Pons (tissue), 1 donor: ENCODE data around the gene LRRIQ4.
A peak's percentile ranks its signal among the peaks of the same experiment; 100 is the strongest.

Source experiments
- DNase-seq: peaks from one replicate; pipeline ENCODE4 v3.0.0-alpha.2; 2016; ENCODE audit warnings: low spot score

The LRRIQ4 gene

DNA sequence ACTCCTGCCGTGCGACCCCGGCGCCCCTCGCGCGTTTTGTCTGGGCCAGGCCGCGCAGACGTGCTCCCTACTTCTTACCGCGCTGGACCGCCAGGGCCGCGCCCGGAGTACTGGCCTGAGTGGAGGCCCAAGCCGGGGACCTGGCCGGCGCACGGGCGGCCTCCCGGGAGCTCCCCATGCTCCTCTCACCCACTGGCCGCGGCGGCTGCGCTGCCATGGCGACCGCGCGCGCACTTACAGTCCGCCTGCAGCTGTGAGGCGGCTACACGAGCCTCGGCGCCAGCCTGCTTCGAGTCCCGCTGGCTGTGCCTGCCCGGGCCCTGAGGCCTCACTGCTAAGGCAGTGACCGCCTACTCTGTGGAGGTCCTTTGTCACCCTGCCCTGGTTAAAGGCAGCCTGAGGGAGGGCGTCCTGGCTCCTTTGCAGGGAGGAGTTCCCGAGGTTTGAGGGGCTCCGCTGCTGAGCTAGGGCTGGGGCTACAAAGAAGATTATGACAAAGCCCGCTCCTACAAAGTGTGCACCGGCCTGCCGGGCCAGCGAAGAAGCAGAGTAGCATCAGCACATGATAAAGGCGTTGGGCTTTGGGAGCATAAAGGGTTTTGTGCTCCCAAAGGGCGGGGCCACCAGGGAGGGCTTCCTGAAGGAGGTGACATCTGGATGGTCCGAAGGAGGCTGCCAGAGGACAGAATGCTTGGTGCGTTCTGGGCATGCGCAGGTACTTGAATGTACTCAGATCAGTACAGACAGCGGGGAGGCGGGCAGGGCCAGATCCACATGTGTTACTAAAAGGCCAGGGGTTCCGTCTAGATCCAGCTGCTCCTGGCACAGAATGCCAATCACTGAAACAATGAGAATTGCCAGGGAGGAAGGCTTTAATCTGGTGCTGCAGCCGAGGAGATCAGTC is at the start of gene LRRIQ4, which contains the start of gene LRRC34:
Gene LRRIQ4, plus strand, starts transcription at position 539 of the 904 bp plus-strand sequence. CDS start 9,052 bp downstream, outside the sequence.
Gene LRRC34, minus strand, starts transcription at position 573 of the 904 bp plus-strand sequence. Its CDS starts 356 bp downstream, at position 217.
- DNase-seq: peak; percentile 76

DNA sequence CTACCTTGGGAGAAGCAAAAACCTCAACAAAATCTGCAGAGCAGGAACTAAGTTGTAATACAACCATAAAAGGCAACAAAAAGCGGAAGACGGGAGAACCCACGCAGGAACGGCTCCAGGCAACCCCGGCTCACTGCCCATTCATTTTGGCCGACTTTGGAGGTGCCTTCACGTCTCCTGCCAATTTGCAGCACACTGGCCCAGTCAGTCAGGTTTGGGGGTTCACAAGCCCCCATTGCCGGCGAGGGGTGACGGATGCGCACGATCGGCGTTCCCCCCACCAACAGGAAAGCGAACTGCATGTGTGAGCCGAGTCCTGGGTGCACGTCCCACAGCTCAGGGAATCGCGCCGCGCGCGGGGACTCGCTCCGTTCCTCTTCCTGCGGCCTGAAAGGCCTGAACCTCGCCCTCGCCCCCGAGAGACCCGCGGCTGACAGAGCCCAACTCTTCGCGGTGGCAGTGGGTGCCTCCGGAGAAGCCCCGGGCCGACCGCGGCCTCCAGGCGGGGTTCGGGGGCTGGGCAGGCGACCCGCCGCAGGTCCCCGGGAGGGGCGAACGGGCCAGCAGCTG is 48.3 kb upstream of the LRRIQ4 start:
- peak; percentile 59 for DNase-seq

DNA sequence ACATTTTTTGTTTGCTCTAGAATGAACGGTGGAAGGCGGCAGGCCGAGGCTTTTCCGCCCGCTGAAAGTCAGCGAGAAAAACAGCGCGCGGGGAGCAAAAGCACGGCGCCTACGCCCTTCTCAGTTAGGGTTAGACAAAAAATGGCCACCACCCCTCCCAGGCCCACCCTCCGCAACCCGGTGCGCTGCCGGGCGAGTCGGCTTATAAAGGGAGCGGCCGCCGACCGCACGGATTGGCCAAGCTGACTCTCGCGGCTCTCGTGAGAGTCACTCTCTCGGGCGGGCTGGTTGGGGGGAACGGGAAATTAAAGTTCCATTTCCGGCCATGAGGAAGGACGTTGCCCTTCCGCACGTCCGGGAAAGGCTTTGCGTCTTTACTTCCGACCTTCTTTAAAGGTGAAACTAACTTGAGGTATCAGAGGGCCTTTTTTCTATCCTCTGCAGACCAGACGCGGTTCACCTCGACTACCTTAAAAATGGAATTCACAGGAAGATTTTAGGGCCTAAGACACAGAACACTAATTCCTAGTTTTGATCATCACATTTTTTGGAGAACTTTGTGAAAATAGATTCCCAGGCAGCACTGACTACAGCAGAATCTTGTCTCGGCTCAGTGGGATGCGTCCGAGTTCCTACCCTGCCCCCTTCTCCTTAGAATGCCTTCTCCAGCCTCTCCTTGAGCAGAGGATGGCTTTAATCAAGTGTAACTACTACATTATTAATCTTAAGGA is 47.6 kb upstream of the LRRIQ4 start, which contains the start of gene TERC:
Gene TERC, minus strand, starts transcription at position 179 of the 731 bp plus-strand sequence.
- peak; percentile 87 for DNase-seq

DNA sequence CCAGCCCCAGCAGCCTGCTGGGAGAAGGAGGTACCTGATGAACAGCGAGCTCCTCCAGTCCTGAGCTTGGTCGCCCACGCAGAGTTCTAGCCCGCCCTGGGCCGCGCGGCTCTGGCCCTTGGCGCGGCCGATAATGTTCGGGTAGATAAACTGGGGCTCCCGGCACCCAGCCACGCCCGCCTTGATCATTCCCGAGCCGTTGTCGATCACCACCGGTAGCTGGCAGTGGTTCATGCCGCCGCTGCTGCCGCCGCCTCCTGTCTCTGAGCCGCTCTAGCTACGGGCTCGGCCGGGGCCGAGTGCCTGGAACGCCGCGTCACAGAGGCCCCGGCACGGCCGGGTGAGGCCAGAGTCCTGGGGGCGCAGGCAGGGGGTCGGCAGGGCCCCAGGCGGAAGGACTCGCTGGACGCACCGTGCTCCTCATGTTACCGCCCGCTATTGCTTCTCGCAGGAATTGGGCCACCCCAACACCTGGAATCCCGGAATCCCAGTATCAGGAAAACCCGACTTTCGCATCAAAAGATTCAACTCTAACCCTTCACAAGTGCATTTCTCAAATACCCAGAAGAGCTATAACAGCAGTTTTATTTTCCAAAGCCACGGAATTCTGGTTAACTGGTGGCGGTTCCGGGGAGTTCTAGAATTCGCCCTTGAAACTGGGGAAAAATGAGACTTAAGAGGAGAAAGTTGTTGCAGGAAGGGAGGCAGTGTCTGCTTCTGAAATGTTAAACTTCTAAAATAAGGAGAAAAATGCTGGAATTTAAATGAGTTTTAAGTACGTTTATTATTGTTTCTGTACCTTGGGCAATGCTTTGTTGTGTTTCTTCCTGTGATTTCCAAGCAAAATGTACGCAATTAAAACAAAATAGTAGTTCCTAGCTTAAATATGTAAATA is 43.1 kb upstream of the LRRIQ4 start, which contains the start of gene ACTRT3:
Gene ACTRT3, minus strand, starts transcription at position 275 of the 895 bp plus-strand sequence. Its CDS starts 41 bp downstream, at position 234.
- DNase-seq: peak; percentile 72

DNA sequence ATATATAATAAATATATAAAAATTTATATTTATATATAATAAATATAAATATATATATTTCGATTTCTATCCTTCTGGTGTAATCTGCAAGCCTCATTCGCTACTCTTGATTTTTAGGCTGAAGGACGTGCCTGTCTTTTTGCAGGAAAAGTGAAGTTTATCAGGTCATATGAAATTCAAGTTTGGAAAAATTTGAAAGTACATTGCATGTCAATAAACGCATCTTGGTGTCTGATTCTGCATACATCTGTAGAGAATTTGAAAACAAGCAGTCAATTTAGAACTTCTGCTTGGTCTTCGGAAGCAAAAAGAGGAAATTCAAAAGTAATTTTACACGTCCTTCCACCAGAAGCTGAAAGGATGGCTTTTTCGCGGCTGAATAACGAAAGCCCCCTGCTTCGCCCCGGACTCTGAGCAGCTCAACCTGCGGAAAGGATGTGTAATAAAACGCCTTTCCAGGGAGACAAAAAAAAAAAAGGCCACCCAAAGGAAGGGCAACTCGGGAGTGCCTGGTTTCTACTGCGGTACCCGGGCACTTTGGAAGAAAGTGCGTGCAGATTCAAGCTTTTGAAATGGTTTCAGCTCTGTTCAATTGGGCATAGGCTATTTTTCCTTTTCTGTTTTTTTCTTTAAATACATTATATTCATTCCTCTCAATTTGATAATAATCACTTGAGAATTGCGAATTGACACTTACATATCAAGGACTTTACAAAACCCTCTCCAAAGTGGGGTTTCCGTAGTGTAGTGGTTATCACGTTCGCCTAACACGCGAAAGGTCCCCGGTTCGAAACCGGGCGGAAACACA is 41.0 kb upstream of the LRRIQ4 start:
- peak; percentile 93 for DNase-seq

DNA sequence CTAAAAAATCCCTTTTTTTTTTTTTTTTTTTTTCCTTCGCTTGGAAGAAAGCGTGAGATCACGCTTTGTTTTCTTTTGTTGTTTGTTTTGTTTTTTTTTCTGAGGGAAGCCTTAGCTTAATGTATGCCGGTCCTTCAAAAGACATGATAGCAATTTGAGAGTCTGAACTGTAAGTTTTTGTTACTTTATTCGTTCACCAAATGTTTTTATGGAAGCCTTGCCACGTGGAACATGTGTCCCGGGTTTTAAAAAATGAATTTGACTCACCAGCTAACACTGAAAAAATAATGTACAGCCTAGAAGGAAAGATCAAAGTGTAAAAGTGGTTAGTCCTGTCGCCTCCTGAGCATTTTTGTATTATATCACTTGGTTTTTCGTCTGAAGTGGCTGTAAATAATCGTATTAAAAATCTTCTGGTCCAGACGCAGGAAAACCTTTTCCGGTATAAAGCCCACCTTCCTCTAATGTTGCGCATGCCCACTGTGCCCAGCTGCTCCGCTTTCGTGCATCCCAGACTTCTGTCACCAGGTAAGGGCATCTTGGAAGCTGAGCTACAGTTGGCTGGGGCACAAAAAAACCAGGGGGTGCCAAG is 40.3 kb upstream of the LRRIQ4 start:
- DNase-seq: peak; percentile 81

DNA sequence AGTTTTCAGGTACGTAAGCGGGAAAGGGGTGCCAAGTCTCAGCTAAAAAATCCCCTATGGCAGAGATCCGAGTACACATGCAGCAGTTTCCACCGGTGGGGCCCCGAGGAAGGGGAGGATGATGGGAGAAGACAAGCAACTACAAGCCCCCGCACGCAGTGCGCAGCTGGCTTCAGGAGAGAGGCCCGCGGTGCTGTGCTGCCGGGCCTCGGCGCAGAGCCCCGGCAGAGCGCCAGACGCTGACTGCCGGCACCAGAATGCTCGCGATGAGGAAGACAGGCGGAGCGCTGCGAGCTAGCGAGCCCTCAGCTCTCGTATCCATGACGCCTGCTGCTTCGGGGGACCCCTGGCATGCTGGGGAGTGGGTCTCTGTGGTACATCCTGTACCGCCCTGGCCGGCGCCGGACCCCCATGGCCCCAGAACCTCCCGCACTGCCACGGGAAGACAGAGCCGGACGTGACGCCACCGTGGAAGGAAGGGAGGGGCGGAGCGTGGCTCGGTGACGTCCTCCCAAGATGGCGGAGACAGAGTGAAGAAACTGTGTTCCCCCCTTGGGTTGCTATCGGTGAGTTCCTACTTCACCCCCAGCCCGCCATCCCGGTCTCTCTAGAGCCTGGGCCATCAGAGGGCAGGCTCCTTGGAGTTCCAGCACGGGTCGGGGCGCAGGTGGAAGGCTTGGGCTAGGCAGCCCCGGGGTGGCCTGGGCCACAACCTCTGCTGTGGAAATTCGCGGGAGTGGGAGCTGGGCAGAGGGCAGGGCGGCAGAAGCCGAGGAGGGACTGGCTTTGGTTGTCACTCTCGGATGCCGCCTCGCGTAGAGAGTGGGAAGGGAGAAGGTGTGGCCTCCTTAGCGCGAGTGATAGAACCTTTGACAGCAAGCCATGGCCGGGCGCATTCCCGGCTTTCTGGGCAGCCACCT is 39.5 kb upstream of the LRRIQ4 start, which contains the start of gene MYNN:
Gene MYNN, plus strand, starts transcription at position 500 of the 920 bp plus-strand sequence. CDS start 900 bp downstream, outside the sequence.
- peak; percentile 94 for DNase-seq

DNA sequence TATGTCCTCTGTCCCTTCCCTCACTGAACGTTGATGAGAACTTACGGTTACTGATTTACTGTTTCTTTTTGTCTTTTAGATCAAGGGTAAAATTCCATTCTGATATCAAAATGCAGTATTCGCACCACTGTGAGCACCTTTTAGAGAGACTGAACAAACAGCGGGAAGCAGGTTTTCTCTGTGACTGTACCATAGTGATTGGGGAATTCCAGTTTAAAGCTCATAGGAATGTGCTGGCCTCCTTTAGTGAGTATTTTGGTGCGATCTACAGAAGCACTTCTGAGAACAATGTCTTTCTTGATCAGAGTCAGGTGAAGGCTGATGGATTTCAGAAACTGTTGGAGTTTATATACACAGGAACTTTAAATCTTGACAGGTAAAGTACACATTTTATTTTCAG is 38.5 kb upstream of the LRRIQ4 start:
- no peak for DNase-seq

DNA sequence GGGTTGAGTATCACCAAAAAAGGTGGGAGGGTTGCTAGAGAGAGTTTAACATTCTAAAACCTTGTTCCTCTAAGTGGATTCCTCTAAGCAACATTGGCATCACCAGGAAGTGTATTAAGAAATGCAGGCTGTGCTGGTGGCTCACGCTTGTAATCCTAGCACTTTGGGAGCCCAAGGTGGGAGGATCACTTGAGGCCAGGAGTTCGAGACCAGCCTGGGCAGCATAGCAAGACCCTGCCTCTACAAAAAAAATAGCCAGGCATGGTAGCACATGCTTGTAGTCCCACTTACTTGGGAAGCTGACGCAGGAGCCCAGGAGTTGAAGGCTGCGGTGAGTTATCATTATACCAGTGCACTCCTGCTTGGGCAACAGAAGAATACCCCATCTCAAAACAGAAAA is 34.8 kb upstream of the LRRIQ4 start:
- DNase-seq: no peak

DNA sequence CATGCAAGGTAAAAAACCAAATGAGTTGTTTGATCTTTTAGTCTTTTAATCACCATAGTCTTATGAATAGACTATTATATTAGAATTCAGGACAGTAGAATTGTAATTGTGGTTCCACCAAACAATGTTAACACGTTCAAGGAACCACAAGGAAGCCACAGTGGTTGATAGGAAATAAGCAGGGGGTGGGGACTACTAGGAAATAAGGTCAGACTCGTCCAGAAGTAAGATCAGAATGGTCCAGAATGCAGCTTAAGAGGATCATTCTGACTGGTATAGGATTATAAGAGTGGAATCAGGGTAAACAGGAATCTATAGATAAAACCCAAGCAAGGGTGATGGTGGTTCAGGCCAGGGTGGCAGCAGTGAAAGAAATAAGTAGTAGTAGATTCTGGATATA is 31.9 kb upstream of the LRRIQ4 start:
- no peak for DNase-seq

DNA sequence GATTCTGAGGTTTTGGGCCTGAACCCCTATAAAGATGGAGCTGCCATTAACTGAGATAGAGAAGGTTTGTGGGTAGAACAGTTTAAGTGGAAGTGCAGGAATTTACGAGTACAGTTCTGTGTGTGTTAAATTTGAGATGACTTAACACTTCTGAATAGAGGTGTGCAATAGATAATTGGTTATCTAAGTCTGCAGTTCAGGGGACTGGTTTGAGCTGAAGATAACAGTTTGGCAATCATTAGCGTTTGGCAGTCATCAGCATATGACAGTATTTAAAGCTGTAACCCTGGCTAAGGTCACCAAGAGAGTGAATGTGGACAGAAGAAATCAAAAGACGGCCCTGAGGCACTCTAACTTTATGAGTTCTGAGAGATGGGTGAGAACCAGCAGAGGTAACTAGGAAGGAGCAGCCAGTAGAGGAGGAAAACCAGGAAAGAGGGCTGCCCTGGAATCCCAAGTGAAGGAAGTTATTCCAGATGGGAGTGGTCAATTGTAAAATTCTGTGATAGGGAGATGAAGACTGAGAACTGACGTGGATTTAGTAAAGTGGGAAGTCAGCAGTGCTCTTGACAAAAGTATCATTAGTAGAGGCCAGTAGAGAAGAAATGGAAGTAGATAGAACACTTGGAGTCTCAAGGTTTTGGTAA is 31.3 kb upstream of the LRRIQ4 start:
- no peak for DNase-seq

DNA sequence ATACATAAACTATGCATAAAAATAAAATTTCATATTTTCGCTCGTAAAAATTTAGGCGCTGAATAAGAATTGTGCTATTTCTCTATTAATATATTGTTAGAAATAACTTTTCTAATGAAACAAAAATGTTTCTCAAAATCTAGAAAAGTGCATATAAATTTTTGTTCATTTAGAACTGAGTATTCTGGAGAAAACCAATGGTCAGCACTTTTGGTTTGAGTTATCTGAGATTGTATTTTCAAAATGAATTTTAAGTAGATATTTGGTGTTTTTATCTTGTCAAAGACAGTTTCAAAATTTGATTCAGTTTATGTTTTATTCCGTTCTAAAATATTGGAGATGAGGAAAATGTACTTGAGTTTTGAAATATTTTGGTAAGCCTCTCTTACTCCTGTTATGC is 25.6 kb upstream of the LRRIQ4 start:
- DNase-seq: no peak

DNA sequence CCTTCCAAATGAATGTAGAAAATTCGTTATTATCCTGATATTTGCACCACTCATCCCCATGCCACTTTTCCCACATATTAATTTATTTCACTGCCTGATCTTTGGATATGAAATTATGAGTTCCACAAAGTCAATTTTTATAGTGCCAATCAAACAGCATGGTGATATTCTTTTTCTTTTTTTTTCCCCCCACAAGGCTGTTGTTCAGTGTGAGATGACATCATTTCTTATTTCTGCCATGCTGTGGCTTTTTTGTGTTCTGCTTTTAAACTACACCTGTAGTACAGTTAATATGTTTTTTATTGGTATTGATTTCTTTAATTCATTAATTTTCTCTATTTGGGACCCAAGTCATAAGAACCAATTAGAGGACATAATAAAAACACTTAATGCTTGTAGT is 24.9 kb upstream of the LRRIQ4 start:
- no peak for DNase-seq

DNA sequence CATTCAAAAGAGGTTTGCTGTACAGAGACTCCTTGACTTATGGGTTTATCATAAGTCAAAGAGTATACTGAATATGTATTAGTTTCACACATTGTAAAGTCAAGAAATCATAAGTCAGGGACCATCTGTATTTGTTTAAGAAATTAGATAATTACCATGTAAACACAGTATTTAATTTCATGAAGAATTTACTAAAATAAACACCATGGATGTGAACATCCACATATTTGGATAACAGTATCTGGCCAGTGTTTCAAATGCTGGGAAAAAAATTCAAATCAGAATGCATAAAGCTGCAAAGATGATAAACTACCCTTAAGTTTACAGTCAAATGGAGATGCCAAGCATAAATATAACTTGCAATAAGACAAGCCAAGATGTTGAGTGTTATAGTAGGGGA is 22.5 kb upstream of the LRRIQ4 start:
- no peak for DNase-seq

DNA sequence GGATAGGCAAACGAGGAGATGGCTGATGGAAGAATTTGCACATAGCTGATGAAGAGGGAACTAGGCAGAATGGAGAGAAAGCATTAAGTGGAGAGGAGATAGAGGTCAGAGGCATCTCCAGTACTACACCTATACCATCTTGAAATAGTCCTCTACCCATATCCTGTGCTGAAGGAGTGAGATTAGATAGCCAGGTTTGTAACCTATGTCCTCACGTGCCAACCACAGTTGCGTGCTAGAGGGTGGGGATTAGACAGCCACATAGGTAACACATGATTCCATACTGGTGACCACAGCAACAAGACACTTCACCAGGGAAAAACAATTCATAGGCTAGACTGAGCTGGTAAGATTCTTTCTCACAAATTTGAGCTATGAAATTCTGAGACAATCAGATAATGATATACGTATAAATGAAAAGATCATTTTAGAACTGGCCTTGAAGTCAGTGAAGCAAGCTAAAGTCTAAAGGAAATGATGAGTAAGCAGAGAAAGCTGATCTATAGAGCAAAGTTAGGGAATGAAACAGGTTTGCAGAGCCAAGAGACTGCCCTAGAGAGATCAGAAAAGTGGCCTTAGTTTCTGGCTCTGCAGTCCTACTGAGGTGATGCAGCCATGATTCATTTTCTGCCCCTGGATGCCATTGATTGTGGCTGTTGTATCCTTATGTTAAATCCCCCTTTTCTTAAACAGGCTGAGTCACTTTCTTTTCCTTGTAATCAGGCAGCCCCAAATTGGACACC is 21.8 kb upstream of the LRRIQ4 start:
- no peak for DNase-seq

DNA sequence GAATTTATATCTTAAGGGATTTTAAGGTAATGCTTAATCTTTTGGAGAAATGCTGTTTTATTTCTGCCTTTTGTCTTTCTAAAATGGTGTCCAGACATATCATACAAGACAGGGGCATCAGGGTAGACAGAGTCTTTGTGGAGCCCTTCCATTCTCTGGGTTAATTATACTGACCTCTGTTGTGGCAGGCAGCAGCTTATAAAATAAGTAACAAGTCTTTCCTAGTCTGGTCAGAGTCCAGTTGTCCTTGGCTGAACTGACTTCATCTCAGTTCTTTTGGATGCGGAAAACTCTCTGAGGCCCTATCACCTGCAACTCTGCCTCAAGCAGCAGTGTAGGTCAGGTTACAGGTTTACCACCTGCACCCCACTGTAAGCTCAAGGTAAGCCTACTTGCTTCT is 20.3 kb upstream of the LRRIQ4 start:
- no peak for DNase-seq

DNA sequence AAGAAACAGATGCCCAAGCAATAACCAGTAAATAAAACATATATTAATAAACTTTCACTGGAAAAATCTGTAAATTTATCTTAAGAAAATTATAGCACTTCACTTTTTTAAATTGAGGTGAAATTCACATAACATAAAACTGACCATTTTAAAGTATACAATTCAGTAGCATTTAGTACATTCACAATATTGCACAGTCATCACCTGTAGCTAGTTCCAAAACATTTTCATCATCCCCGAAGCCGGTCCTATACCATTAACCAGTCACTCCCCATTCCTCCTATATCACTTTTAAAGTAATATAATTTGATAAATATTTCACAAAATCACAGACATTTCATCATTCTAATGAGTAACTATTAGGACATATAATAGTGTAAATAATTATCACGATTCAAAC is 8.0 kb upstream of the LRRIQ4 start:
- DNase-seq: no peak
